Hindlimb muscle (tissue), 1 donor: ENCODE measurements around the gene MSANTD4. TPM values are rescaled to one million over a fixed set of nuclear protein-coding genes. Genes with fewer than 3 reads are reported as not detected.
A peak's percentile ranks its signal among the peaks of the same experiment; 100 is the strongest.
"Not testable (repeated sequence)": the region's sequence is repeated elsewhere in the genome, so short reads cannot be mapped to it uniquely, and the experiment has no call there.

Experiments
- DNase-seq: peaks from one replicate; pipeline ENCODE4 v3.0.0-alpha.2; 2013
- polyA plus RNA-seq: library from polyadenylated mRNA; unstranded; fragments of 120-200 nt; gene quantifications from one replicate; pipeline ENCODE4 v1.2.1, GENCODE V29; 2013; ENCODE audit not compliant: insufficient read length

Gene MSANTD4
- 15.8 TPM for polyA plus RNA-seq

- DNase-seq, result peak; percentile 98
These were observed at the start of gene MSANTD4 for GRCh38 chr11:106021967-106022794. Gene MSANTD4 (minus strand): TSS chr11:106022240. CDS start chr11:106010917, 11,323 bp downstream.

GRCh38 chr11:106070606-106071005 lies 48.6 kb upstream of the MSANTD4 start:
- DNase-seq, result no peak

GRCh38 chr11:106063009-106063408 lies 41.0 kb upstream of the MSANTD4 start:
- DNase-seq, result no peak

GRCh38 chr11:106061954-106062949 lies 40.2 kb upstream of the MSANTD4 start:
- DNase-seq, result no peak

- DNase-seq, result no peak
These were observed 39.3 kb upstream of the MSANTD4 start for GRCh38 chr11:106061249-106061784.

- no peak for DNase-seq
These were observed 37.6 kb upstream of the MSANTD4 start for GRCh38 chr11:106059617-106060016.

GRCh38 chr11:106058377-106058776 lies 36.3 kb upstream of the MSANTD4 start:
- not testable (repeated sequence) for DNase-seq

- no peak for DNase-seq
These were observed 29.1 kb upstream of the MSANTD4 start for GRCh38 chr11:106051103-106051502.

- DNase-seq, result no peak
These were observed 27.9 kb upstream of the MSANTD4 start for GRCh38 chr11:106049727-106050476.

GRCh38 chr11:106047631-106048030 lies 25.6 kb upstream of the MSANTD4 start:
- DNase-seq, result no peak

- DNase-seq, result no peak
These were observed 21.5 kb upstream of the MSANTD4 start for GRCh38 chr11:106043540-106043939.

- DNase-seq, result no peak
These were observed 10.8 kb upstream of the MSANTD4 start for GRCh38 chr11:106032861-106033260.

GRCh38 chr11:106031936-106032335 lies 9.9 kb upstream of the MSANTD4 start:
- no peak for DNase-seq

- DNase-seq, result no peak
These were observed 9.3 kb upstream of the MSANTD4 start for GRCh38 chr11:106031202-106031810.

- DNase-seq, result no peak
These were observed 8.6 kb upstream of the MSANTD4 start for GRCh38 chr11:106030609-106031008.

- DNase-seq, result no peak
These were observed 795 bp upstream of the MSANTD4 start for GRCh38 chr11:106022795-106023275.

- peak; percentile 8 for DNase-seq
These were observed 666 bp downstream of the MSANTD4 start for GRCh38 chr11:106021181-106021966.

- DNase-seq, result no peak
These were observed 4.9 kb downstream of the MSANTD4 start for GRCh38 chr11:106017093-106017492.

GRCh38 chr11:106015066-106015465 lies 7.0 kb downstream of the MSANTD4 start:
- DNase-seq, result no peak

- DNase-seq, result no peak
These were observed 7.4 kb downstream of the MSANTD4 start for GRCh38 chr11:106014620-106015019.

- no peak for DNase-seq
These were observed 8.0 kb downstream of the MSANTD4 start for GRCh38 chr11:106014035-106014434.
